Tibial nerve (tissue), 4 donors: Measurements from ENCODE around the gene BRPF1.

Experiments
- CTCF ChIP-seq, 5 experiments: fragments of 200-600 bp in 3 of 5; fragments of 450-650 bp in 2 of 5; sonication (generic) in 3 of 5; IDR thresholded peaks; one replicate each; pipeline ENCODE4 v1.5.1; 2016 to 2019; ENCODE audit warnings: antibody characterized with exemption in 5 of 5, mild to moderate bottlenecking in 3 of 5, moderate library complexity in 2 of 5
- EP300 ChIP-seq, 2 donors: sonication (generic); formaldehyde crosslinking; IDR thresholded peaks; one replicate each; pipeline ENCODE4 v1.6.1; 2017; ENCODE audit warnings: antibody characterized with exemption in 2 of 2, mild to moderate bottlenecking in 1 of 2
- POLR2A ChIP-seq, 2 donors: fragments of 450-650 bp; IDR thresholded peaks; one replicate each; pipeline ENCODE4 v1.6.1; 2017; ENCODE audit warnings: antibody characterized with exemption in 2 of 2, mild to moderate bottlenecking in 2 of 2, moderate library complexity in 2 of 2

GRCh38 chr3:9791790-9792404 lies 60.4 kb downstream of the BRPF1 start:
- TF ChIP-seq CTCF (IDR thresholded peaks at IDR 0.05) (no peak), POLR2A (IDR thresholded peaks at IDR 0.05) (no peak), EP300 (IDR thresholded peaks at IDR 0.05) (no peak)
